Breast epithelium (tissue), 4 donors: ENCODE measurements around the gene DKK3. TPM values are rescaled to one million over a fixed set of nuclear protein-coding genes. Genes with fewer than 3 reads are reported as not detected.
"Not testable (repeated sequence)": the region's sequence is repeated elsewhere in the genome, so short reads cannot be mapped to it uniquely, and the experiment has no call there.

Experiments
- DNase-seq, 2 donors: peaks; one replicate each; pipeline ENCODE4 v3.0.0-alpha.2; 2019; ENCODE audit warnings: low spot score in 2 of 2
- H3K27ac ChIP-seq, 2 donors: fragments of 200-600 bp; sonication (generic) in 1 of 2; one replicate each; pipeline ENCODE4 v1.5.1; 2016 to 2019; ENCODE audit warnings: mild to moderate bottlenecking in 1 of 2
- H3K27me3 ChIP-seq, 2 donors: fragments of 200-600 bp; sonication (generic) in 1 of 2; one replicate each; pipeline versions ENCODE4 v1.5.1 to v1.6.0; 2017 to 2019; ENCODE audit warnings: control low read depth in 1 of 2, mild to moderate bottlenecking in 1 of 2
- H3K36me3 ChIP-seq: fragments of 200-600 bp; one replicate; pipeline ENCODE4 v1.5.1; 2019
- H3K4me1 ChIP-seq, 2 donors: fragments of 200-600 bp; sonication (generic); one replicate each; pipeline ENCODE4 v1.5.1; 2016 to 2019; ENCODE audit warnings: control low read depth in 1 of 2
- H3K4me3 ChIP-seq, 3 donors: fragments of 200-600 bp; sonication (generic); 1 replicate in 2 of 3; 2 replicates in 1 of 3; pipeline ENCODE4 v1.5.1; 2016 to 2019; ENCODE audit warnings: mild to moderate bottlenecking in 3 of 3, moderate library complexity in 2 of 3
- H3K9me3 ChIP-seq, 2 donors: fragments of 200-600 bp; sonication (generic) in 1 of 2; one replicate each; pipeline ENCODE4 v1.5.1; 2016 to 2019; ENCODE audit warnings: control low read depth in 1 of 2
- POLR2A ChIP-seq: fragments of 450-650 bp; IDR thresholded peaks from one replicate; pipeline ENCODE4 v1.6.1; 2016; ENCODE audit warnings: antibody characterized with exemption, mild to moderate bottlenecking, moderate library complexity
- POLR2AphosphoS5 ChIP-seq, 3 donors: sonication (generic); formaldehyde crosslinking; IDR thresholded peaks; one replicate each; pipeline ENCODE4 v1.6.1; 2017; ENCODE audit warnings: antibody characterized with exemption in 3 of 3
- intact Hi-C: fragments of 100-400 bp; cut with DNase I; formaldehyde crosslinking; loops from one replicate; pipeline ENCODE4 v1.15.1; 2023; ENCODE audit warnings: low total_unique reads
- total RNA-seq, 3 donors: library from RNA; depleted of rRNA; stranded (reverse); fragments of >200 nt; gene quantifications; one replicate each; pipeline ENCODE4 v1.1.0, GENCODE V29; 2016
- TF ChIP-seq, protein P1 (sequence below), 3 donors: fragments of 450-650 bp; IDR thresholded peaks; one replicate each; pipeline ENCODE4 v1.5.1; 2016 to 2017; ENCODE audit warnings: antibody characterized with exemption in 3 of 3, mild to moderate bottlenecking in 3 of 3, moderate library complexity in 3 of 3

DKK3 gene
- total RNA-seq, 3 donors from 2014 or later: 18.2 to 88.5 (median 87.1) TPM

DNA sequence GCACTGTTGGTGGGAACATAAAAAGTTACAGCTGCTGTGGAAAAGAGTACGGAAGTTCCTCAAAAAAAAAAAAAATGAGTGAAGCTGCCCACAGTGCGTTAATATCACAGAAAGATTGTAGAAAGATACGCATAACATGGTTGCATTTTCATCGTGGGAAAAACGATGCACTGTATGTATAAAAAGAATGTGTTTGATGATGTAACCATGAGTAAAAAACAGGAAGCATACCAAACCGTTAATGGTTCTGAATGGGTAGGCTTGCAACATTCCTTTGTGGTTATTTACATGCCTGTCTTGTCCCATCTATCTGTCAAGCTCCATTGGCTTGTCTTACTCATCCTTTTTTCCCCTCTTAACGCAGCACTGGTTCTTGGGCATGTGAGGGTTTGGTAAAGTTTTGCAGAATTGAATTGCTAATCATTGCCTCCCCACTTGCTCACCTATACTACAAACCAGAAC lies 33.8 kb upstream of the DKK3 start:
- TF ChIP-seq POLR2A (no peak), POLR2AphosphoS5 (IDR thresholded peaks at IDR 0.05) (no peak)
- intact Hi-C loops: loop anchor here (10.0 kb wide), 2 partner anchors 107 to 203 kb away; no protein-coding TSS in a partner anchor

DNA sequence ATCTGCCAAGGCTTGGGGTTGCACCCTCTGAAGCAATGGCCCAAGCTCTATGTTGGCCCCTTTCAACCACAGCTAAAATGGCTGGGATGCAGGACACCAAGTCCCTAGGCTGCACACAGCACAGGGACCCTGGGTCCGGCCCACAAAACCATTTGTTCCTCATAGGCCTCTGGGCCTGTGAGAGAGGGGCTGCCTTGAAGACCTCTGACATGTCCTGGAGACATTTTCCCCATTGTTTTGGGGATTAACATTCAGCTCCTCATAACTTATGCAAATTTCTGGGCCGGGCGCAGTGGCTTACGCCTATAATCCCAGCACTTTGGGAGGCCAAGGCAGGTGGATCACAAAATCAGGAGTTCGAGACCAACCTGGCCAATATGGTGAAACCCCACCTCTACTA lies 32.3 kb upstream of the DKK3 start:
- DNase-seq, H3K9me3 ChIP-seq, H3K27me3 ChIP-seq, H3K4me1 ChIP-seq, H3K36me3 ChIP-seq, H3K4me3 ChIP-seq, H3K27ac ChIP-seq: not testable (repeated sequence)
- intact Hi-C loops: loop anchor here (10.0 kb wide), 2 partner anchors 106 to 204 kb away; no protein-coding TSS in a partner anchor

More for the DNA sequence above, 33.8 kb upstream of the DKK3 start:
- Histone ChIP-seq H3K4me1 (peaks cover 0 to 9% of the 10 kb centered on the region in 2 donors), H3K27me3 (no peaks in the 10 kb centered on the region), H3K36me3 (no peaks in the 10 kb centered on the region), H3K27ac (no peak overlapping the region), H3K4me3 (no peak overlapping the region), H3K9me3 (no peaks in the 10 kb centered on the region)
- no peak for DNase-seq

DNA sequence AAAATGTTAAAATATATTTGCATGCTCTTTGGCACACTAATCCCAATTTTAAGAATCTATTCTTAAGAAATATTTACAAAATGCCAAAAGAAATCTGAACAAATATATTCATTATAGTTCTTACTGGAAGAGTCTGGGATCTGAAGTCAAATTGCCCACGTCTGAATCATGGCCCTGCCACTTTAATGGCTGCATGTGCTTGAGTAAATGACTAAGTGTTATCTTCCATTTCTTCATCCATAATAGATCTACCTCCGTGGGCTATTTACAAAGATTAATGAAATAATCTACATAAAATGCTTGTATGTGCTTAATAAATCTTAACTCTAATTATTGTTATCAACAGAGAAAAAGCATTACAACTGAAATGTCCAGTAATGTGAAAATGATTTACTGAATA lies 24.5 kb upstream of the DKK3 start:
- no peaks in the 10 kb centered on the region for H3K27me3 ChIP-seq
- H3K4me3 ChIP-seq: no peak overlapping the region
- no peaks in the 10 kb centered on the region for H3K36me3 ChIP-seq
- intact Hi-C loops: no loop called here
- no peak for DNase-seq
- H3K4me1 ChIP-seq: no peaks in the 10 kb centered on the region
- H3K27ac ChIP-seq: no peak overlapping the region
- no peaks in the 10 kb centered on the region for H3K9me3 ChIP-seq
- TF ChIP-seq POLR2A: no peak
- TF ChIP-seq, protein P1, sequence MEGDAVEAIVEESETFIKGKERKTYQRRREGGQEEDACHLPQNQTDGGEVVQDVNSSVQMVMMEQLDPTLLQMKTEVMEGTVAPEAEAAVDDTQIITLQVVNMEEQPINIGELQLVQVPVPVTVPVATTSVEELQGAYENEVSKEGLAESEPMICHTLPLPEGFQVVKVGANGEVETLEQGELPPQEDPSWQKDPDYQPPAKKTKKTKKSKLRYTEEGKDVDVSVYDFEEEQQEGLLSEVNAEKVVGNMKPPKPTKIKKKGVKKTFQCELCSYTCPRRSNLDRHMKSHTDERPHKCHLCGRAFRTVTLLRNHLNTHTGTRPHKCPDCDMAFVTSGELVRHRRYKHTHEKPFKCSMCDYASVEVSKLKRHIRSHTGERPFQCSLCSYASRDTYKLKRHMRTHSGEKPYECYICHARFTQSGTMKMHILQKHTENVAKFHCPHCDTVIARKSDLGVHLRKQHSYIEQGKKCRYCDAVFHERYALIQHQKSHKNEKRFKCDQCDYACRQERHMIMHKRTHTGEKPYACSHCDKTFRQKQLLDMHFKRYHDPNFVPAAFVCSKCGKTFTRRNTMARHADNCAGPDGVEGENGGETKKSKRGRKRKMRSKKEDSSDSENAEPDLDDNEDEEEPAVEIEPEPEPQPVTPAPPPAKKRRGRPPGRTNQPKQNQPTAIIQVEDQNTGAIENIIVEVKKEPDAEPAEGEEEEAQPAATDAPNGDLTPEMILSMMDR (IDR thresholded peaks at IDR 0.05): no peak
- TF ChIP-seq POLR2AphosphoS5 (IDR thresholded peaks at IDR 0.05): no peak

DNA sequence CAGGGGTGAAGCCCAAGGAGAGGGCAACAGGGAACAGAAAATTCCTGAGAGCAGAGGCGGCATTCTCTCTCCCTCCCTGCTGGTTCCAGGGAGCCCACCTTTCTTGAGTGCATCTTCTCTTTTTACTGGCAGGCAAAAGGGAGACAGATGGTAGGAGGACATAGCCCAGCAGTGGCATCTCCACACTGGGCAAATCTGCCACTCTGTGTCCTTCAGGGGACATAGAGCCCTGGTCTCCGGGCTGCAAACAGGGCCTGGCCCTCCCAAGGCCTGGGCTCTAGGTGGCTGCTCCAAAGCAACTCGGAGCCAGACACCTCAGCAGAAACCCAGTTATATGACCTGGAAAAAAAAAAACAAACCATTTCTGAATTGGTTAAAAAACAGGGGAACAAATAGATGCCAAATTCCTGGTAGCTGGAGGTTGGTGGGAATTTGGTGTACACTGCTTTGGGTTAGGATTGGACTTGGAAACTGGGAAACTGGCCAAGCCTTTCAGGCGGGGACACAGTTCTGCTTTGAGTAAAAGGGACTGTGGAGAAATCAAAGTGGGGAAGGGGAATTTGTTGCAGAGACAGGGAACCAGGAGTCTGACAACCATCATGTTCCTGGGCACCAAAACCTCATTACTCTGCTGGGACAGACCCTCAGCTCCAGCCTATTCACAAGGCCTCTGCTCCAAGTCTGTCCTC lies 23.6 kb upstream of the DKK3 start:
- intact Hi-C loops: no loop called here
- no peaks in the 10 kb centered on the region for H3K9me3 ChIP-seq
- H3K27me3 ChIP-seq: no peaks in the 10 kb centered on the region
- H3K4me1 ChIP-seq: no peaks in the 10 kb centered on the region
- TF ChIP-seq POLR2A (no peak), POLR2AphosphoS5 (IDR thresholded peaks at IDR 0.05) (no peak)
- TF ChIP-seq, protein P1 (IDR thresholded peaks at IDR 0.05): no peak
- DNase-seq: no peak
- H3K27ac ChIP-seq: no peak overlapping the region
- H3K4me3 ChIP-seq: no peak overlapping the region
- no peaks in the 10 kb centered on the region for H3K36me3 ChIP-seq

DNA sequence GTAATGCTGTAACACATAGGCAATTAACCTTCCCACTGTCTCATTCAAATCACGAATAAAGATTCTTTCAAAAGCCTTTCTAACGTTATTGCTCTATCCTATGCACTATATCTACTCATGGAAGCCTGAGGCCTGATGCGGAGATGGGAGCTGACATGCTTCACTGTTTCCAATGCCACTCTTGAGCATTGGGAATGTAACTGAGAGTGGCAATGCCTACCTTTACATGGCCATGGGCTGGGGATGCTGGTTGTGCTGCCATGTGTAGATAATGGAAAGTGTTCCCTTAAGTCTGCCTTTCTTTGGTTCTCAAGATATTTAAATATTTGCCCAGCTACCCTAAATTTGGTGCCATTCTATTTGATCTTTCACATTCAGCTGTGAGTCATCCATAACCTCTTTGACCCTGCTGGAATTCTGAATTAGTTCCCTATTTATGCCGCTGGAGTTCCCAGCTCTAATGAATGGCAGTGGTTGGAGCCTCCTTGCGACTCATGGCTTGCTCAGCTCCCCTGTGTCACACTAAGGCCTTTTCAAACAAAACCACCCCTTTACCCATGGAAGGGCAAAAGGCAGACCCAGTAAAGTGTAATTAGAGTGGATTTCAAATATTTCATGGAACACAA lies 21.4 kb upstream of the DKK3 start:
- no peak overlapping the region for H3K27ac ChIP-seq
- H3K4me3 ChIP-seq: no peak overlapping the region
- no peaks in the 10 kb centered on the region for H3K9me3 ChIP-seq
- no peak for TF ChIP-seq POLR2AphosphoS5 (IDR thresholded peaks at IDR 0.05)
- TF ChIP-seq, protein P1 (IDR thresholded peaks at IDR 0.05): no peak
- TF ChIP-seq POLR2A: no peak
- no peaks in the 10 kb centered on the region for H3K36me3 ChIP-seq
- DNase-seq: no peak
- intact Hi-C loops: no loop called here
- no peaks in the 10 kb centered on the region for H3K4me1 ChIP-seq
- H3K27me3 ChIP-seq: no peaks in the 10 kb centered on the region

DNA sequence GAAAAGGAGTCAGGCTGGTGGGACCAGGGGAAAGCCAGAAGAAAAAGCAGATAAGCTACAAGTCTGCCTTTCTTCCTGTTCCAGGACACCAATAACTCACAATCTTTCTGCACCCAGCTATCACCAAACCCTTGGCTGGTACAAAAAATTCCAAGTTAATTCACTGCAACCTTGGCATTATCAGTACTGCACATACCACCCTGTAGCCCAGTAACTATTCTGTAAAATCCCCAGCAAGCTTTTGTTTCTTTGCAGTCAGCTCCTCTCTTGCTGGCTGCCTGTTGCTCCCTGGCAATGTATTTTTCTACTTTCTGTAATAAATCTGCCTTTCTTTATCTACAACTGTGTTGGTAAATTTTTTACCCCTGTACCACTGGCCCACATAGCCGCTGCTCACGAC lies 20.7 kb upstream of the DKK3 start:
- H3K4me3 ChIP-seq: no peak overlapping the region
- H3K27ac ChIP-seq: no peak overlapping the region
- TF ChIP-seq, protein P1 (IDR thresholded peaks at IDR 0.05): no peak
- TF ChIP-seq POLR2AphosphoS5 (IDR thresholded peaks at IDR 0.05) (no peak), POLR2A (no peak)
- no peak for DNase-seq
- no peaks in the 10 kb centered on the region for H3K36me3 ChIP-seq
- H3K27me3 ChIP-seq: no peaks in the 10 kb centered on the region
- no peaks in the 10 kb centered on the region for H3K9me3 ChIP-seq
- intact Hi-C loops: no loop called here
- no peaks in the 10 kb centered on the region for H3K4me1 ChIP-seq
